Spleen (tissue), 11 donors: Measurements from ENCODE around the gene MDFI. TPM values are rescaled to one million over a fixed set of nuclear protein-coding genes. Genes with fewer than 3 reads are reported as not detected.

Experiments
- DNase-seq: peaks from one replicate; pipeline ENCODE4 v3.0.0-alpha.2; 2020
- H3K27ac ChIP-seq, 8 donors: fragments of 200-600 bp; sonication (generic) in 7 of 8; 1 replicate in 4 of 8; 2 replicates in 4 of 8; pipeline versions ENCODE4 v1.5.0 to v1.8.0; 2016 to 2021; ENCODE audit warnings: inconsistent platforms in 4 of 8, mild to moderate bottlenecking in 4 of 8, moderate library complexity in 1 of 8
- H3K27me3 ChIP-seq, 7 donors: fragments of 200-600 bp; sonication (generic) in 6 of 7; replicated peaks in 1 of 7; 1 replicate in 4 of 7; 2 replicates in 3 of 7; pipeline versions ENCODE4 v1.5.0 to v1.8.0; 2016 to 2021; ENCODE audit warnings: inconsistent platforms in 3 of 7, mild to moderate bottlenecking in 1 of 7
- H3K36me3 ChIP-seq, 6 donors: fragments of 200-600 bp; sonication (generic) in 5 of 6; 1 replicate in 4 of 6; 2 replicates in 2 of 6; pipeline versions ENCODE4 v1.5.0 to v1.8.0; 2016 to 2021; ENCODE audit warnings: inconsistent platforms in 2 of 6
- H3K4me1 ChIP-seq, 6 donors: fragments of 200-600 bp; sonication (generic) in 5 of 6; 1 replicate in 3 of 6; 2 replicates in 3 of 6; pipeline versions ENCODE4 v1.5.0 to v1.8.0; 2016 to 2021; ENCODE audit warnings: inconsistent platforms in 3 of 6
- H3K4me3 ChIP-seq, 8 donors: fragments of 200-600 bp; sonication (generic) in 7 of 8; 1 replicate in 4 of 8; 2 replicates in 4 of 8; pipeline versions ENCODE4 v1.5.0 to v1.8.0; 2016 to 2021; ENCODE audit warnings: inconsistent platforms in 4 of 8, mild to moderate bottlenecking in 4 of 8, moderate library complexity in 2 of 8
- H3K9me3 ChIP-seq, 8 donors: fragments of 200-600 bp; sonication (generic) in 7 of 8; 1 replicate in 4 of 8; 2 replicates in 4 of 8; pipeline versions ENCODE4 v1.5.0 to v1.8.0; 2016 to 2021; ENCODE audit warnings: inconsistent platforms in 4 of 8
- POLR2A ChIP-seq, 3 donors: fragments of 450-650 bp; IDR thresholded peaks; one replicate each; pipeline ENCODE4 v1.5.1; 2017; ENCODE audit warnings: antibody characterized with exemption in 3 of 3, mild to moderate bottlenecking in 1 of 3
- POLR2AphosphoS5 ChIP-seq, 3 donors: sonication (generic); formaldehyde crosslinking; IDR thresholded peaks; one replicate each; pipeline ENCODE4 v1.5.1; 2017; ENCODE audit warnings: antibody characterized with exemption in 3 of 3
- WGBS, 5 donors: extraction: QIAGEN DNeasy Blood & Tissue Kit in 3 of 5; methylation state at CpG; one replicate each; pipeline versions ENCODE4 v1.1.5 to v1.1.7; 2013 to 2018; 5-methylcytosine and 5-hydroxymethylcytosine counted together
- intact Hi-C: fragments of 100-400 bp; cut with DNase I; formaldehyde crosslinking; loops from one replicate; pipeline ENCODE4 v1.15.0; 2023; ENCODE audit warnings: low total_unique reads
- polyA plus RNA-seq, 3 donors: library from polyadenylated mRNA; stranded (reverse); fragments of 200-250 nt; gene quantifications; one replicate each; pipeline ENCODE4 v1.2.1, GENCODE V29; 2013
- total RNA-seq, 7 donors: library from RNA; depleted of rRNA in 3 of 7; stranded (reverse); fragments of >200 nt in 3 of 7; fragmentation: NEBNext Ultra II Directional in 4 of 7; extraction: Animal tissue kit (Norgen Biotek cat#: 25700) in 4 of 7; gene quantifications; one replicate each; pipeline versions ENCODE4 v1.1.0 to v1.2.1, GENCODE V29; 2016 to 2021
- TF ChIP-seq, protein P1 (sequence below), 11 experiments: fragments of 200-600 bp in 7 of 11; fragments of 450-650 bp in 4 of 11; sonication (generic) in 4 of 11; IDR thresholded peaks in 8 of 11; conservative IDR thresholded peaks in 3 of 11; 1 replicate in 7 of 11; 2 replicates in 4 of 11; pipeline versions ENCODE4 v1.4.0 to v1.8.0; 2016 to 2021; ENCODE audit warnings: antibody characterized with exemption in 11 of 11, inconsistent platforms in 4 of 11, mild to moderate bottlenecking in 1 of 11
- donor health status: healthy with polysubstance abuse.
- donor health status: DM: no; HTN: no; CAD: no; lungs with moderate emphysema.
- donor health status: DM: no; HTN: no; CAD: no.
- donor health status: Bipolar disorder and iron deficiency.
- donor health status: healthy.
- donor health status: DM: no; HTN: no; CAD: no.
- donor health status: DM: yes; HTN: yes; CAD: no.

The MDFI gene
- total and polyA plus RNA-seq, 10 donors, result 0.28 to 0.82 (median 0.47) TPM; not detected in 5

DNA sequence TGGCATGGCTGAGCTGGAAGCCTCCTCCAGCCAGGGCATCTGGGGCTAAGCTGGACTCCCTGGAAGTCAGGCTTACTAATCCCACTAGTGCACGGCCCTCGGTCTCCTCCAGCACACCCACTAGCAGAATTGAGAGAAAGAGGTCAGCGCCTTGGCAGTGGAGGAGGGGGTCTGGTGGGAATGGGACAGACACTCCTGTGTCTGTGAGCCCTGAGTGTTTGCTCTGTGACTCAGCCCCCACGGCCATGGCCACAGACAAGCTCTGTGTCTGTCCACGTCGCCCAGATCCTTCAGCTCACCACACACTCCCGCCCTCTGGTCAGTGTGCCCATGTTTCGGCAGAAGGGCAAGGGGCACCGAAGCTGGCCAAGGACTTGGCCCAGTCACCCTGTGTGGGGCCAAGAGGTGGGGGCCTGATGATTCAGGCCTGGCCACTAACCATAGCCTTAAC lies 8.8 kb downstream of the MDFI start:
- intact Hi-C loops, result no loop called here
- Histone ChIP-seq H3K4me1 (peaks cover 0 to 11% (median 2%) of the 10 kb centered on the region in 6 donors), H3K27ac (no peak overlapping the region), H3K9me3 (no peaks in the 10 kb centered on the region), H3K36me3 (no peaks in the 10 kb centered on the region), H3K4me3 (no peak overlapping the region), H3K27me3 (peaks cover 0 to 33% (median 0%) of the 10 kb centered on the region in 7 donors)
- TF ChIP-seq POLR2AphosphoS5 (IDR thresholded peaks at IDR 0.05) (no peak), POLR2A (IDR thresholded peaks at IDR 0.05) (no peak)
- TF ChIP-seq, protein P1, sequence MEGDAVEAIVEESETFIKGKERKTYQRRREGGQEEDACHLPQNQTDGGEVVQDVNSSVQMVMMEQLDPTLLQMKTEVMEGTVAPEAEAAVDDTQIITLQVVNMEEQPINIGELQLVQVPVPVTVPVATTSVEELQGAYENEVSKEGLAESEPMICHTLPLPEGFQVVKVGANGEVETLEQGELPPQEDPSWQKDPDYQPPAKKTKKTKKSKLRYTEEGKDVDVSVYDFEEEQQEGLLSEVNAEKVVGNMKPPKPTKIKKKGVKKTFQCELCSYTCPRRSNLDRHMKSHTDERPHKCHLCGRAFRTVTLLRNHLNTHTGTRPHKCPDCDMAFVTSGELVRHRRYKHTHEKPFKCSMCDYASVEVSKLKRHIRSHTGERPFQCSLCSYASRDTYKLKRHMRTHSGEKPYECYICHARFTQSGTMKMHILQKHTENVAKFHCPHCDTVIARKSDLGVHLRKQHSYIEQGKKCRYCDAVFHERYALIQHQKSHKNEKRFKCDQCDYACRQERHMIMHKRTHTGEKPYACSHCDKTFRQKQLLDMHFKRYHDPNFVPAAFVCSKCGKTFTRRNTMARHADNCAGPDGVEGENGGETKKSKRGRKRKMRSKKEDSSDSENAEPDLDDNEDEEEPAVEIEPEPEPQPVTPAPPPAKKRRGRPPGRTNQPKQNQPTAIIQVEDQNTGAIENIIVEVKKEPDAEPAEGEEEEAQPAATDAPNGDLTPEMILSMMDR (IDR thresholded peaks at IDR 0.05 in 8 of 11, conservative IDR thresholded peaks at IDR 0.05 in 3 of 11), result no peak
- WGBS, 5 donors, result 79 to 95% (median 89%) methylated on average over 6 to 9 of the region's 9 CpGs
- DNase-seq, result no peak

DNA sequence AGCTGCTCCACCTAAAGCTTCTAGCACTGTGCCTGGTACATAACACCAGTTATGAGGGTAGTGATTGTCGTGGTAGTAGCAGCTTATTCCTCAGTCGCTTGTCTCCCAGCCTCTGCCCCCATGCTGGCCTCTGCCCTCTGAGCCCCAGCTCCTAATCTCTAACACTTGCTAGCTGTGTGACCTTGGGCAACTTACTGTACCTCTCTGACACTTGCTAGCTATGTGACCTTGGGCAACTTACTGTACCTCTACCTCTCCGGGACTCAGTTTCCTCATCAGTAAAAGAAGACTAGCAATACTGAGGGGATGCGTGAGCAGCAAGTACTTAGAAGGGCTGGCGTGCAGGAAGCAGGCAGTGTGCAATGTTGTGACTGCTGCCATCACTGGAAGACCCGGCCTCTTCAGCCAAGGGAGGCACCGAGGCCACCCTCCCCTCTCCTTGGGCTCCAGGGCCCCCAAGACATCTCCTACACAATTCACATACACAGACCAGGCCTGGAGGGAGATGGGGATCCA lies 9.9 kb downstream of the MDFI start:
- TF ChIP-seq POLR2A (IDR thresholded peaks at IDR 0.05), result no peak
- TF ChIP-seq POLR2AphosphoS5 (IDR thresholded peaks at IDR 0.05), result no peak
- TF ChIP-seq, protein P1 (IDR thresholded peaks at IDR 0.05 in 8 of 11, conservative IDR thresholded peaks at IDR 0.05 in 3 of 11), result no peak
- Histone ChIP-seq H3K4me1 (peaks cover 0 to 1% (median 0%) of the 10 kb centered on the region in 6 donors), H3K9me3 (no peaks in the 10 kb centered on the region), H3K27ac (no peak overlapping the region), H3K36me3 (no peaks in the 10 kb centered on the region), H3K27me3 (peaks cover 0 to 37% (median 0%) of the 10 kb centered on the region in 7 donors), H3K4me3 (no peak overlapping the region)
- intact Hi-C loops, result no loop called here
- DNase-seq, result no peak
- WGBS, 5 donors, result 85 to 94% (median 86%) methylated on average over 7 of the region's 7 CpGs

DNA sequence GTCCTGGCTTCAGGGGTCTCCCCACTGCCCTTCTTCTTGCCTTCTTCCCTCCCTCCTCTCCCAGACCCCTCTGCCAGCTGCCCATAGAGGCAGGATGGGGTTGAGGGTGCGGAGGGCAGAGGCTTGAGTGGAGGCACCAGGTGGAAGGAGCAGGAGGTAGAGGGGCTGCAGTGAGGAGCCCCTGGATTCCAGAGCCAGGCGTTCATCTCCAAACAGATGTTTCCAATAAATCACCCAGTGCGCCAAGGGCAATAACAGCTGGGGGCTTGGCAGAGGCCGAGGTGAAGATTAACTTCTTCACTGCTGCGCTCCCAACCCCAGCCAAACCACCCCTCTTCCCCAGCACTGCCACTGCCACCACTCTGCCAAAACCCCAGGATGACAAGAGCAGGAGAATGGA lies 10.7 kb downstream of the MDFI start:
- DNase-seq, result no peak
- H3K27ac ChIP-seq, result no peak overlapping the region
- WGBS, 5 donors, result 75 to 84% (median 78%) methylated on average over 4 to 5 of the region's 5 CpGs
- TF ChIP-seq POLR2AphosphoS5 (IDR thresholded peaks at IDR 0.05) (no peak), POLR2A (IDR thresholded peaks at IDR 0.05) (no peak)
- TF ChIP-seq, protein P1 (IDR thresholded peaks at IDR 0.05 in 8 of 11, conservative IDR thresholded peaks at IDR 0.05 in 3 of 11), result no peak
- H3K36me3 ChIP-seq, result no peaks in the 10 kb centered on the region
- intact Hi-C loops, result no loop called here
- peaks cover 0 to 41% (median 0%) of the 10 kb centered on the region in 7 donors for H3K27me3 ChIP-seq
- no peak overlapping the region for H3K4me3 ChIP-seq
- H3K4me1 ChIP-seq, result no peaks in the 10 kb centered on the region
- no peaks in the 10 kb centered on the region for H3K9me3 ChIP-seq

DNA sequence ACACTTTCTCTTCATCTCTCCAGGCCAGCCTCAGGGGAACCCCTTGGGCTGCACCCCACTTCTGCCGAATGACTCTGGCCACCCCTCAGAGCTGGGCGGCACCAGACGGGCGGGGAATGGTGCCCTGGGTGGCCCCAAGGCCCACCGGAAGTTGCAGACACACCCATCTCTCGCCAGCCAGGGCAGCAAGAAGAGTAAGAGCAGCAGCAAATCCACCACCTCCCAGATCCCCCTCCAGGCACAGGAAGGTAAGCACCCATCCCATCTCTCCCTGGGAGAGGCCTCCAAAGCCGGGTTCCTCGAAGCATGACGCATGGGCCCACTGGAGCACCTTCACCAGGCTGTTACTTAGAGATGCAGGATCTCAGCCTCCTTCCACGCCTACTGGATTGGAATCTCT lies 11.3 kb downstream of the MDFI start:
- no peak for DNase-seq
- H3K27me3 ChIP-seq, result peaks cover 0 to 48% (median 0%) of the 10 kb centered on the region in 7 donors
- 68 to 83% (median 74%) methylated on average over 7 to 10 of the region's 10 CpGs for WGBS, 5 donors
- no peaks in the 10 kb centered on the region for H3K36me3 ChIP-seq
- H3K9me3 ChIP-seq, result no peaks in the 10 kb centered on the region
- no peak overlapping the region for H3K27ac ChIP-seq
- TF ChIP-seq, protein P1 (IDR thresholded peaks at IDR 0.05 in 8 of 11, conservative IDR thresholded peaks at IDR 0.05 in 3 of 11), result no peak
- no peak for TF ChIP-seq POLR2A (IDR thresholded peaks at IDR 0.05)
- TF ChIP-seq POLR2AphosphoS5 (IDR thresholded peaks at IDR 0.05), result no peak
- no peaks in the 10 kb centered on the region for H3K4me1 ChIP-seq
- H3K4me3 ChIP-seq, result no peak overlapping the region
- intact Hi-C loops, result no loop called here
